Urinary bladder (tissue), 4 donors: ENCODE measurements around the gene ISL1. TPM values are rescaled to one million over a fixed set of nuclear protein-coding genes. Genes with fewer than 3 reads are reported as not detected.

Experiments used
- DNase-seq: peaks from one replicate; pipeline ENCODE4 v3.0.0-alpha.2; 2015; ENCODE audit errors: extremely low spot score
- H3K27ac ChIP-seq: one replicate; pipeline ENCODE4 v1.5.1; 2013; ENCODE audit warnings: low read depth, mild to moderate bottlenecking, moderate library complexity
- H3K36me3 ChIP-seq: one replicate; pipeline ENCODE4 v1.6.1; 2013; ENCODE audit warnings: mild to moderate bottlenecking, moderate library complexity; ENCODE audit not compliant: insufficient read depth
- H3K4me1 ChIP-seq: one replicate; pipeline ENCODE4 v1.6.1; 2013; ENCODE audit warnings: mild to moderate bottlenecking, moderate library complexity; ENCODE audit not compliant: insufficient read depth
- H3K4me3 ChIP-seq: one replicate; pipeline ENCODE4 v1.5.1; 2013; ENCODE audit warnings: low read depth, low read length
- WGBS: extraction: QIAGEN DNeasy Blood & Tissue Kit; methylation state at CpG from one replicate; pipeline ENCODE4 v1.1.7; 2013; 5-methylcytosine and 5-hydroxymethylcytosine counted together
- polyA plus RNA-seq: library from polyadenylated mRNA; stranded (reverse); fragments of 200-250 nt; gene quantifications from one replicate; pipeline ENCODE4 v1.2.3, GENCODE V29; 2013
- total RNA-seq: library from RNA; depleted of rRNA; stranded (reverse); fragments of >200 nt; gene quantifications from one replicate; pipeline ENCODE4 v1.2.3, GENCODE V29; 2014
- donor health status: healthy with polysubstance abuse.
- donor health status: healthy.

ISL1 gene
- total and polyA plus RNA-seq, 2 donors: 0.46 to 7.9 TPM

GRCh38 chr5:51379331-51379700, 3.9 kb upstream of the ISL1 start:
- DNase-seq: no peak
- no peaks in the 10 kb centered on the region for H3K4me1 ChIP-seq
- H3K4me3 ChIP-seq: no peak overlapping the region
- H3K36me3 ChIP-seq: no peaks in the 10 kb centered on the region
- no peak overlapping the region for H3K27ac ChIP-seq
- 31% methylated on average over 4 of the region's 4 CpGs for WGBS

GRCh38 chr5:51380603-51381207, 2.5 kb upstream of the ISL1 start:
- 16% methylated on average over 7 of the region's 7 CpGs for WGBS
- DNase-seq: peak; percentile 59
- Histone ChIP-seq H3K36me3 (no peaks in the 10 kb centered on the region), H3K4me3 (no peak overlapping the region), H3K27ac (no peak overlapping the region), H3K4me1 (no peaks in the 10 kb centered on the region)

- Histone ChIP-seq H3K36me3 (no peaks in the 10 kb centered on the region), H3K4me1 (no peaks in the 10 kb centered on the region), H3K27ac (no peak overlapping the region), H3K4me3 (peak overlapping the region; percentile 46)
- peak; percentile 52 for DNase-seq
- 16% methylated on average over 19 of the region's 19 CpGs for WGBS
These were observed 1.3 kb upstream of the ISL1 start for GRCh38 chr5:51381761-51382474.

GRCh38 chr5:51382521-51383130, 622 bp upstream of the ISL1 start:
- Histone ChIP-seq H3K27ac (peak overlapping the region; percentile 78), H3K4me1 (no peaks in the 10 kb centered on the region), H3K36me3 (no peaks in the 10 kb centered on the region), H3K4me3 (peak overlapping the region; percentile 46)
- 2% methylated on average over 45 of the region's 45 CpGs for WGBS
- DNase-seq: no peak

- Histone ChIP-seq H3K4me1 (no peaks in the 10 kb centered on the region), H3K27ac (no peak overlapping the region), H3K36me3 (no peaks in the 10 kb centered on the region), H3K4me3 (peak overlapping the region; percentile 46)
- no peak for DNase-seq
- 20% methylated on average over 12 of the region's 12 CpGs for WGBS
These were observed 1.1 kb downstream of the ISL1 start for GRCh38 chr5:51384281-51384840.

- Histone ChIP-seq H3K36me3 (no peaks in the 10 kb centered on the region), H3K4me3 (no peak overlapping the region), H3K4me1 (no peaks in the 10 kb centered on the region), H3K27ac (no peak overlapping the region)
- WGBS: 54% methylated on average over 5 of the region's 5 CpGs
- DNase-seq: no peak
These were observed 2.0 kb downstream of the ISL1 start for GRCh38 chr5:51385216-51385615.

GRCh38 chr5:51386916-51387883, 4.0 kb downstream of the ISL1 start:
- no peaks in the 10 kb centered on the region for H3K36me3 ChIP-seq
- peak overlapping the region; percentile 20 for H3K4me3 ChIP-seq
- no peak for DNase-seq
- H3K4me1 ChIP-seq: no peaks in the 10 kb centered on the region
- H3K27ac ChIP-seq: peak overlapping the region; percentile 12
- 25% methylated on average over 38 of the region's 38 CpGs for WGBS

GRCh38 chr5:51387884-51388275, 4.6 kb downstream of the ISL1 start:
- Histone ChIP-seq H3K27ac (no peak overlapping the region), H3K4me3 (no peak overlapping the region), H3K4me1 (no peaks in the 10 kb centered on the region), H3K36me3 (no peaks in the 10 kb centered on the region)
- 56% methylated on average over 10 of the region's 10 CpGs for WGBS
- DNase-seq: no peak

GRCh38 chr5:51388488-51389287, 5.4 kb downstream of the ISL1 start:
- H3K4me3 ChIP-seq: no peak overlapping the region
- H3K4me1 ChIP-seq: no peaks in the 10 kb centered on the region
- no peak for DNase-seq
- 56% methylated on average over 12 of the region's 12 CpGs for WGBS
- H3K27ac ChIP-seq: no peak overlapping the region
- no peaks in the 10 kb centered on the region for H3K36me3 ChIP-seq

- WGBS: 5% methylated on average over 17 of the region's 17 CpGs
- Histone ChIP-seq H3K36me3 (no peaks in the 10 kb centered on the region), H3K27ac (no peak overlapping the region), H3K4me3 (peak overlapping the region; percentile 41), H3K4me1 (no peaks in the 10 kb centered on the region)
- DNase-seq: no peak
These were observed 6.0 kb downstream of the ISL1 start for GRCh38 chr5:51389288-51389576.

GRCh38 chr5:51389577-51390463, 6.6 kb downstream of the ISL1 start:
- Histone ChIP-seq H3K27ac (no peak overlapping the region), H3K4me1 (no peaks in the 10 kb centered on the region), H3K36me3 (no peaks in the 10 kb centered on the region), H3K4me3 (peak overlapping the region; percentile 41)
- 12% methylated on average over 68 of the region's 68 CpGs for WGBS
- DNase-seq: no peak

- no peaks in the 10 kb centered on the region for H3K36me3 ChIP-seq
- DNase-seq: no peak
- H3K27ac ChIP-seq: no peak overlapping the region
- 71% methylated on average over 5 of the region's 5 CpGs for WGBS
- no peak overlapping the region for H3K4me3 ChIP-seq
- H3K4me1 ChIP-seq: no peaks in the 10 kb centered on the region
These were observed 7.9 kb downstream of the ISL1 start for GRCh38 chr5:51391175-51391574.
